ENCODE measurements around the gene COA8. TPM values are rescaled to one million over a fixed set of nuclear protein-coding genes. Genes with fewer than 3 reads are reported as not detected.

COA8 gene
- total RNA-seq, 1 donor from 2014 or later, result 45.1 TPM

- H3K36me3 Mint-ChIP-seq (ENCODE audit: insufficient read depth), result no peaks in the 10 kb centered on the region
- H3K9me3 Mint-ChIP-seq (ENCODE audit: low read depth), result no peaks in the 10 kb centered on the region
- H3K4me1 Mint-ChIP-seq (ENCODE audit: low read depth), result no peaks in the 10 kb centered on the region
- no peak for TF ChIP-seq CTCF (IDR thresholded peaks at IDR 0.05; ENCODE audit: unreplicated experiment)
- H3K4me3 Mint-ChIP-seq (ENCODE audit: low read depth), result no peak overlapping the region
- DNase-seq (ENCODE audit: low spot score, unreplicated experiment), result no peak
- peak overlapping the region; percentile 52 for H3K27ac Mint-ChIP-seq
- H3K27me3 Mint-ChIP-seq, result no peaks in the 10 kb centered on the region
Observed at GRCh38 chr14:103616635-103617300, 54.0 kb downstream of the COA8 start.

GRCh38 chr14:103619057-103619456, 56.3 kb downstream of the COA8 start:
- no peak overlapping the region for H3K27ac Mint-ChIP-seq
- H3K9me3 Mint-ChIP-seq (ENCODE audit: low read depth), result no peaks in the 10 kb centered on the region
- TF ChIP-seq CTCF (IDR thresholded peaks at IDR 0.05; ENCODE audit: unreplicated experiment), result no peak
- H3K4me3 Mint-ChIP-seq (ENCODE audit: low read depth), result no peak overlapping the region
- no peak for DNase-seq (ENCODE audit: low spot score, unreplicated experiment)
- H3K4me1 Mint-ChIP-seq (ENCODE audit: low read depth), result no peaks in the 10 kb centered on the region
- peaks cover 2% of the 10 kb centered on the region for H3K27me3 Mint-ChIP-seq
- no peaks in the 10 kb centered on the region for H3K36me3 Mint-ChIP-seq (ENCODE audit: insufficient read depth)

DNA sequence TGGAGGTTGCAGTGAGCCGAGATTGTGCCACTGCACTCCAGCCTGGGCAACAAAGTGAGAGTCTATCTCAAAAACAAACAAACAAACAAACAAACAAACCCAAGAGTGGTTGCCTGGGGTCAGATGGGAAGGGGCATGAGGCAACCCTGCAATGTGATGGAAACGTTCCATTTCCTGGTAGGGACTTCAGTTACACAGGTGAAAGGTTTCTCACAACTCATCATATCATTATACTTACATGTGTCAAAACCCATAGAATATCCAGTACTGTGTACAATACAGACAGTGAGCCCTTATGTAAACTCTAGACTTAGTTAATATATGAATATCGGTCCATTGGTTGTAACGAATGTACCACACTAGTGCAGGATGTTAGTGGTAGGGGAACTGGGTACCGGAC, 59.1 kb downstream of the COA8 start:
- Mint-ChIP-seq H3K27me3 (peaks cover 6% of the 10 kb centered on the region), H3K9me3 (ENCODE audit: low read depth) (no peaks in the 10 kb centered on the region), H3K36me3 (ENCODE audit: insufficient read depth) (no peaks in the 10 kb centered on the region), H3K4me1 (ENCODE audit: low read depth) (no peaks in the 10 kb centered on the region), H3K27ac (no peak overlapping the region), H3K4me3 (ENCODE audit: low read depth) (no peak overlapping the region)
- no peak for TF ChIP-seq CTCF (IDR thresholded peaks at IDR 0.05; ENCODE audit: unreplicated experiment)
- DNase-seq (ENCODE audit: low spot score, unreplicated experiment), result no peak

GRCh38 chr14:103623308-103623707, 60.5 kb downstream of the COA8 start:
- Mint-ChIP-seq H3K9me3 (ENCODE audit: low read depth) (no peaks in the 10 kb centered on the region), H3K36me3 (ENCODE audit: insufficient read depth) (no peaks in the 10 kb centered on the region), H3K4me1 (ENCODE audit: low read depth) (peaks cover 2% of the 10 kb centered on the region), H3K4me3 (ENCODE audit: low read depth) (no peak overlapping the region), H3K27me3 (peaks cover 6% of the 10 kb centered on the region), H3K27ac (no peak overlapping the region)
- no peak for TF ChIP-seq CTCF (IDR thresholded peaks at IDR 0.05; ENCODE audit: unreplicated experiment)
- no peak for DNase-seq (ENCODE audit: low spot score, unreplicated experiment)

DNA sequence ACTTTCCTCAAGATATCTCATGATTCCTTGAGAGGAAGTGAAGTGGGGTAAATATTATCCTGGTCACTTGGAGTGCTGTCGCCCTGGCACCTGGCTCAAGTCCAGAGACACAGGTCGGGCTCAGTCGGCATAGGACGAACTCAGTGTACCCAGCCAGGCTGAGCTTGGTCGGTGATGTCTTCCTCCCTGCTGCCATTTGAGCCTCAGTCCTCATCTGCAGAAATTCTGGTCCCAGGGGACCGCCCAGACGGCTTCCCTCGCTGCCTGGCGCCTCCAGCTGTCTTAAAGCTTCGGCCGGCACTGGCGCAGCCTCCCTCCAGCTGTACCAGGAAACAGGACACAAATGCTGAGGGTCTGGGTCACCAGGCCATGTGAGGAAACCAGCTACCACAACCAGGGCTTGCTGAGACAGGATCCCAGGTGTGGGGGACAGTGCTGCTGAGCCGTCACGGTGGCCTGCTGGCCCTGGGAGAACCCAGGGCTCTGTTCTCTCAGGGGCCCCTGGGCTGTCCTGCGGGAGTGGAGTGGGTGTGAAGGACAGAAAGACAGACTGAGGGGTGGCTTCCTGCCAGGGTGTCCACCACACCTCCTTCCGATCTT, 61.2 kb downstream of the COA8 start:
- peaks cover 2% of the 10 kb centered on the region for H3K4me1 Mint-ChIP-seq (ENCODE audit: low read depth)
- peaks cover 6% of the 10 kb centered on the region for H3K27me3 Mint-ChIP-seq
- no peaks in the 10 kb centered on the region for H3K9me3 Mint-ChIP-seq (ENCODE audit: low read depth)
- H3K27ac Mint-ChIP-seq, result no peak overlapping the region
- no peak for TF ChIP-seq CTCF (IDR thresholded peaks at IDR 0.05; ENCODE audit: unreplicated experiment)
- no peak for DNase-seq (ENCODE audit: low spot score, unreplicated experiment)
- H3K36me3 Mint-ChIP-seq (ENCODE audit: insufficient read depth), result no peaks in the 10 kb centered on the region
- H3K4me3 Mint-ChIP-seq (ENCODE audit: low read depth), result no peak overlapping the region
